Measurements from ENCODE around the gene ZBED1.
"Not testable (repeated sequence)": the region's sequence is repeated elsewhere in the genome, so short reads cannot be mapped to it uniquely, and the experiment has no call there.

The ZBED1 gene

DNA sequence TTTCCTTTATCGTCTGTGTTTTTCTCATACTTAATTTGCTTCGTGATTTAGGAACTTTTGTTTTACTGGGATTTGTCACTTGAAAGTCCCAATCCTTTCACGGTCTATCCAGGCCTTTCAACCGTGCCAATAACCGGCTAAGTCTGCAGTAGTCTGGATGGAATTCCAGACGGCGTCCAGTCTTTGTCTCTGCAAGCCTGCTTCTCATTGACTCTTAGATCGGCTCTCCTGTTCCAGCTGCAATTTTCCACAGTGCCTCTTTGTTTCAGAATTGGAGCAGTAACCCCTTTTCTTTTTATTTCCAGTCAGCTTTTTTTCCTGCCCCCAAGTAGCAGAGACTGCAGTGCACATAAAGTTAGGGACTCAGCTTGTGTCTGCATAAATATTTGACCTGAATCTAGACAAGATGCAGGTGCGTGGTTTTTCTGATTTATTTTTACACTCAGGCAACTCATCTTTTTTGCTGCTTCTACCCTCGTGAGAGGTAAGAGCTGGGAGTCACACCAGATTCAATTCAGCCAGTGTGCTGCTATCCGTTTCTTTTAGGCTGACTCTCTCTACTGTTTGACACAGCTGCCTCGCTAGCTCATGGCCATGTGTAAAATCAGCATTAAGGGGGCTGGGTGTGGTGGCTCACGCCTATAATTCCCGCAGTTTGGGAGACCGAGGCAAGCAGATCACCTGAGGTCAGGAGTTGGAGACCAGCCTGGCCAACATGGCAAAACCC is 37.4 kb upstream of the ZBED1 start:
- Histone ChIP-seq H3K36me3 (ENCODE audit: control insufficient read depth in 1 of 2, insufficient read depth in 2 of 2, low read length in 2 of 2) (no peaks in the 10 kb centered on the region), H3K27me3 (ENCODE audit: control insufficient read depth in 1 of 2, insufficient read depth in 2 of 2, low read length in 2 of 2) (no peaks in the 10 kb centered on the region), H3K4me1 (ENCODE audit: control insufficient read depth in 1 of 2, insufficient read depth in 2 of 2, low read length in 2 of 2) (no peaks in the 10 kb centered on the region), H3K9me3 (ENCODE audit: control insufficient read depth in 1 of 2, low read length in 2 of 2) (no peaks in the 10 kb centered on the region), H3K4me3 (ENCODE audit: low read depth in 1 of 2, low read length in 2 of 2) (no peak overlapping the region), H3K27ac (ENCODE audit: low read depth, low read length) (no peak overlapping the region), H3K9ac (ENCODE audit: low read depth in 1 of 2, low read length in 2 of 2) (no peak overlapping the region)

DNA sequence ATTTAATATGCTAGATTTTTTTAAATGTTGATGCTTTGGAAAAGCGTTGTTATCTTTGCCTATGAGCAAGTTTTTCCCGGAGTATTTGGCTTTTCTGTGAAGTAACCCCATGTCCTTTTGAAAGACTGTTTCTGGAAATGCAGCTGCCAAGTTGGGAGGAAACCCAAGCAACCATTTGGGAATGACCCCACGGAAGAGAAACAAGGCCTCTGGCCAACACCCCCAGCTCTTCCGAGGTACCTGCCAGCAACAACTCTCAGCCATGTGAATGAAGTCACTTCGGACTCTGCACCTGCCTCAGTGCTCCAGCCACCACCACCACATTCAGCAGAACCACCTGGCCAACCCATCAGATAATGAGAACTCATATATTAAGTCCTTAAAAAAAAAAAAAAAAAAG is 36.2 kb upstream of the ZBED1 start:
- H3K9ac ChIP-seq (ENCODE audit: low read depth in 1 of 2, low read length in 2 of 2): no peak overlapping the region

DNA sequence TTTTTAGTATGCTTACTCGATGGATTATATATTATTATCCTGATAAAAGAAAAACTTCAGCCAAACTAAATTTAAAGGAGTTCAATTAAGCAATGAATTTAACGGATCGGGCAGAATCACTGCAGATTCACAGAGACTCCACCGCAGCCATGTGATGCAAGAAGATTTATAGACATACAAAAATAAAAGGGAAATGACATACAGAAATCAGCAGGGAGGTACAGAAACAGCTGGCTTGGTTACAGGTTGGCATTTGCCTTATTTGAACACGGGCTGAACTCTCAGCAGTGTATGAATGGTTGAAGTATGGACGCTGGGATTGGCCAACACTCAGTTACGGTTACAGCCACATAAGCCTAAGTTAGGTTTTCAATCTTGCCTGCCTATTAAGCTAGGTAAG is 35.4 kb upstream of the ZBED1 start:
- no peaks in the 10 kb centered on the region for H3K36me3 ChIP-seq (ENCODE audit: control insufficient read depth in 1 of 2, insufficient read depth in 2 of 2, low read length in 2 of 2)
- H3K4me3 ChIP-seq (ENCODE audit: low read depth in 1 of 2, low read length in 2 of 2): no peak overlapping the region
- H3K9ac ChIP-seq (ENCODE audit: low read depth in 1 of 2, low read length in 2 of 2): no peak overlapping the region
- no peaks in the 10 kb centered on the region for H3K4me1 ChIP-seq (ENCODE audit: control insufficient read depth in 1 of 2, insufficient read depth in 2 of 2, low read length in 2 of 2)
- no peaks in the 10 kb centered on the region for H3K27me3 ChIP-seq (ENCODE audit: control insufficient read depth in 1 of 2, insufficient read depth in 2 of 2, low read length in 2 of 2)
- no peak overlapping the region for H3K27ac ChIP-seq (ENCODE audit: low read depth, low read length)
- no peaks in the 10 kb centered on the region for H3K9me3 ChIP-seq (ENCODE audit: control insufficient read depth in 1 of 2, low read length in 2 of 2)

More for the DNA sequence above, 36.2 kb upstream of the ZBED1 start:
- Histone ChIP-seq H3K9me3 (ENCODE audit: control insufficient read depth in 1 of 2, low read length in 2 of 2) (no peaks in the 10 kb centered on the region), H3K36me3 (ENCODE audit: control insufficient read depth in 1 of 2, insufficient read depth in 2 of 2, low read length in 2 of 2) (no peaks in the 10 kb centered on the region), H3K27me3 (ENCODE audit: control insufficient read depth in 1 of 2, insufficient read depth in 2 of 2, low read length in 2 of 2) (no peaks in the 10 kb centered on the region), H3K4me1 (ENCODE audit: control insufficient read depth in 1 of 2, insufficient read depth in 2 of 2, low read length in 2 of 2) (no peaks in the 10 kb centered on the region), H3K4me3 (ENCODE audit: low read depth in 1 of 2, low read length in 2 of 2) (no peak overlapping the region), H3K27ac (ENCODE audit: low read depth, low read length) (no peak overlapping the region)

DNA sequence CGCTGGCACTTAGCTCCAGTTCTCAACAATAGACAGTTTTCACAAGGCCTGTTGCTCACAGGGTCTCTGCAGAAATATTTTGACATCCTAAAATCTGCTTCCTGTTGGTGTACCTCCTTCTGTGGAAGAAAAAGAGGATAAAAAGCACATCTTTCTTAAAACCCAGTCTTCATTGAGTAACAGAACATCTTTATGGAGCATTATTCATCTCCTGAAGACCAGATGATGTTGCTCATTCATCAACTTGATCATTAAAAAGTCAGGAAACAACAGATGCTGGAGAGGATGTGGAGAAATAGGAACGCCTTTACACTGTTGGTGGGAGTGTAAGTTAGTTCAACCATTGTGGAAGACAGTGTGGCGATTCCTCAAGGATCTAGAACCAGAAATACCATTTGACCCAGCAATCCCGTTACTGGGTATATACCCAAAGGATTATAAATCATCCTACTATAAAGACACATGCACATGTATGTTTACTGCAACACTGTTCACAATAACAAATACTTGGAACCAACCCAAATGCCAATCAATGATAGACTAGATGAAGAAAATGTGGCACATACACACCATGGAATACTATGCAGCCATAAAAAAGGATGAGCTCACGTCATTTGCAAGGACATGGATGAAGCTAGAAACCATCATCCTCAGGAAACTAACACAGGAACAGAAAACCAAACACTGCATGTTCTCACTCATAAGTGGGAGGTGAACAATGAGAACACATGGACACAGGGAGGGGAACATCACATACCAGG is 33.7 kb upstream of the ZBED1 start:
- not testable (repeated sequence) for H3K4me1 ChIP-seq (ENCODE audit: control insufficient read depth in 1 of 2, insufficient read depth in 2 of 2, low read length in 2 of 2); H3K27ac ChIP-seq (ENCODE audit: low read depth, low read length); H3K36me3 ChIP-seq (ENCODE audit: control insufficient read depth in 1 of 2, insufficient read depth in 2 of 2, low read length in 2 of 2); H3K9me3 ChIP-seq (ENCODE audit: control insufficient read depth in 1 of 2, low read length in 2 of 2); H3K9ac ChIP-seq (ENCODE audit: low read depth in 1 of 2, low read length in 2 of 2); H3K27me3 ChIP-seq (ENCODE audit: control insufficient read depth in 1 of 2, insufficient read depth in 2 of 2, low read length in 2 of 2); H3K4me3 ChIP-seq (ENCODE audit: low read depth in 1 of 2, low read length in 2 of 2)

DNA sequence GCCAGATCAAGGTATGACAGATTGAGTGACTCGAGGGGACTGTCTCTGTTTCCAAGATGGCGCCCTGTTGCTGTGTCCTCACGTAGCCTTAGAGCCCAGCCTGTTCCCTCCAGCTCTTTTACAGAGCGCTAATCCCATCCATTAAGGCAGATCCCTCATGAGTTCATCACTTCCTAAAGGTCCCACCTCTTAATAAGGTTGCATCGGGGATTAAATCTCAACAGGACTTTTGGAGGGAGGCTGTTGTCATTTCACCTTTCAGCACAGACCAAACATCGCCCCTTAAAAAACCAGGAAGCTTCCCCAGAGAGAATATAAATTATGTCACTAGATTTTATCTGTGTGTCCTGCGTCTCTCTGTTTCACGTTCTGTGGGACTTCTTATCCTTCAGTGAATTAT is 32.6 kb upstream of the ZBED1 start:
- Histone ChIP-seq H3K36me3 (ENCODE audit: control insufficient read depth in 1 of 2, insufficient read depth in 2 of 2, low read length in 2 of 2) (no peaks in the 10 kb centered on the region), H3K9ac (ENCODE audit: low read depth in 1 of 2, low read length in 2 of 2) (no peak overlapping the region), H3K9me3 (ENCODE audit: control insufficient read depth in 1 of 2, low read length in 2 of 2) (no peaks in the 10 kb centered on the region), H3K27ac (ENCODE audit: low read depth, low read length) (no peak overlapping the region), H3K4me1 (ENCODE audit: control insufficient read depth in 1 of 2, insufficient read depth in 2 of 2, low read length in 2 of 2) (no peaks in the 10 kb centered on the region), H3K27me3 (ENCODE audit: control insufficient read depth in 1 of 2, insufficient read depth in 2 of 2, low read length in 2 of 2) (no peaks in the 10 kb centered on the region), H3K4me3 (ENCODE audit: low read depth in 1 of 2, low read length in 2 of 2) (no peak overlapping the region)

DNA sequence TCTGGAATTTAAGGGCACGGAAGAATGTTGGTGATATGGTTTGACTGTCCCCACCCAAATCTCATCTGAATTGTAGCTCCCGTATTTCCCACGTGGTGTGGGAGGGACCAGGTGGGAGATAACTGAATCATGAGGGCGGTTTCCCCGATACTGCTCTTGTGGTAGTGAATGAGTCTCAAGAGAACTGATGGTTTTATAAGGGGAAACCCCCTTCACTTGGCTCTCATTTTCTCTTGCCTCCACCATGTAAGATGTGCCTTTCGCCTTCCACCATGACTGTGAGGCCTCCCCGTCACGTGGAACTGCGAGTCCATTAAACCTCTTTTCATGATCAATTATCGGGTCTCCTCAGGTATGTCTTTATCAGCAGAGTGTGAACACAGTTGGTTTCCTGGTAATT is 25.6 kb upstream of the ZBED1 start:
- H3K4me3 ChIP-seq (ENCODE audit: low read depth in 1 of 2, low read length in 2 of 2): no peak overlapping the region
- H3K27me3 ChIP-seq (ENCODE audit: control insufficient read depth in 1 of 2, insufficient read depth in 2 of 2, low read length in 2 of 2): no peaks in the 10 kb centered on the region
- no peaks in the 10 kb centered on the region for H3K9me3 ChIP-seq (ENCODE audit: control insufficient read depth in 1 of 2, low read length in 2 of 2)
- H3K36me3 ChIP-seq (ENCODE audit: control insufficient read depth in 1 of 2, insufficient read depth in 2 of 2, low read length in 2 of 2): no peaks in the 10 kb centered on the region
- no peak overlapping the region for H3K27ac ChIP-seq (ENCODE audit: low read depth, low read length)
- no peak overlapping the region for H3K9ac ChIP-seq (ENCODE audit: low read depth in 1 of 2, low read length in 2 of 2)
- H3K4me1 ChIP-seq (ENCODE audit: control insufficient read depth in 1 of 2, insufficient read depth in 2 of 2, low read length in 2 of 2): no peaks in the 10 kb centered on the region

DNA sequence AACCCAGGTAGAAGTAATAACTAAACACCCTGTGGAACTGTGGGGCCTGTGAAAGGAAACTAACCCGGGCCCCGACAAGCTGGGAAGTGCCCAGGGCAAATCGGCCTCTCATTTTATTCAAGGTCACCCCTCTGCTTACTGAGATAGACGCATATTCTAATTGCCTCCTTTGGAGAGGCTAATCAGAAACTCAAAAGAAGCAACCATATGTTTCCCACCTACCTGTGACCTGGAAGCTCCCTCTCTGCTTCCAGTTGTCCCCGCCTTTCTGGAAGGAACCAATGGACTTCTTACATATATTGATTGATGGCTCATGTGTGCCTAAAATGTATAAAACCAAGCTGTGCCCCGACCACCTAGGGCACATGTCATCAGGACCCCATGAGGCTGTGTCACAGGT is 23.1 kb upstream of the ZBED1 start:
- Histone ChIP-seq H3K36me3 (ENCODE audit: control insufficient read depth in 1 of 2, insufficient read depth in 2 of 2, low read length in 2 of 2) (no peaks in the 10 kb centered on the region), H3K9ac (ENCODE audit: low read depth in 1 of 2, low read length in 2 of 2) (no peak overlapping the region), H3K27ac (ENCODE audit: low read depth, low read length) (no peak overlapping the region), H3K4me1 (ENCODE audit: control insufficient read depth in 1 of 2, insufficient read depth in 2 of 2, low read length in 2 of 2) (no peaks in the 10 kb centered on the region), H3K4me3 (ENCODE audit: low read depth in 1 of 2, low read length in 2 of 2) (no peak overlapping the region), H3K27me3 (ENCODE audit: control insufficient read depth in 1 of 2, insufficient read depth in 2 of 2, low read length in 2 of 2) (no peaks in the 10 kb centered on the region), H3K9me3 (ENCODE audit: control insufficient read depth in 1 of 2, low read length in 2 of 2) (no peaks in the 10 kb centered on the region)

DNA sequence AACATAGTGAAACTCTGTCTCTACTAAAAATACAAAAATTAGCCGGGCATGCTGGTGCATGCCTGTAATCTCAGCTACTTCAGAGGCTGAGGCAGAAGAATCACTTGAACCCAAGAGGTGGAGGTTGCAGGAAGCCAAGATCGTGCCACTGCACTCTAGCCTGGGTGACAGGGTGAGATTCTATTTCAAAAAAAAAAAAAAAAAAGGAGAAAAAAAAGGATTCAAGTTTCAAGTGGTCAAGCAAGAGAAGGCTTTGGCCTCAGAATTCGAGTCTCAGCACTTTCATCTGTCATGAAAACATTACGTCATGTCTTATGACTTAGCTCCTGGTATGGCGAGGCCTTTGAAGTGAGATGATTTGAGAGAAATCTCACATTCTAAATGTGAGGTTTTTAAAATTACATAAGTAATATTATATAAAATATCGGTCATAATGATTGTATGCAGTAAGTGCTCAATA is 21.2 kb upstream of the ZBED1 start:
- Histone ChIP-seq H3K9me3 (ENCODE audit: control insufficient read depth in 1 of 2, low read length in 2 of 2) (no peaks in the 10 kb centered on the region), H3K27ac (ENCODE audit: low read depth, low read length) (no peak overlapping the region), H3K36me3 (ENCODE audit: control insufficient read depth in 1 of 2, insufficient read depth in 2 of 2, low read length in 2 of 2) (no peaks in the 10 kb centered on the region), H3K4me1 (ENCODE audit: control insufficient read depth in 1 of 2, insufficient read depth in 2 of 2, low read length in 2 of 2) (no peaks in the 10 kb centered on the region), H3K9ac (ENCODE audit: low read depth in 1 of 2, low read length in 2 of 2) (no peak overlapping the region), H3K27me3 (ENCODE audit: control insufficient read depth in 1 of 2, insufficient read depth in 2 of 2, low read length in 2 of 2) (no peaks in the 10 kb centered on the region), H3K4me3 (ENCODE audit: low read depth in 1 of 2, low read length in 2 of 2) (no peak overlapping the region)

DNA sequence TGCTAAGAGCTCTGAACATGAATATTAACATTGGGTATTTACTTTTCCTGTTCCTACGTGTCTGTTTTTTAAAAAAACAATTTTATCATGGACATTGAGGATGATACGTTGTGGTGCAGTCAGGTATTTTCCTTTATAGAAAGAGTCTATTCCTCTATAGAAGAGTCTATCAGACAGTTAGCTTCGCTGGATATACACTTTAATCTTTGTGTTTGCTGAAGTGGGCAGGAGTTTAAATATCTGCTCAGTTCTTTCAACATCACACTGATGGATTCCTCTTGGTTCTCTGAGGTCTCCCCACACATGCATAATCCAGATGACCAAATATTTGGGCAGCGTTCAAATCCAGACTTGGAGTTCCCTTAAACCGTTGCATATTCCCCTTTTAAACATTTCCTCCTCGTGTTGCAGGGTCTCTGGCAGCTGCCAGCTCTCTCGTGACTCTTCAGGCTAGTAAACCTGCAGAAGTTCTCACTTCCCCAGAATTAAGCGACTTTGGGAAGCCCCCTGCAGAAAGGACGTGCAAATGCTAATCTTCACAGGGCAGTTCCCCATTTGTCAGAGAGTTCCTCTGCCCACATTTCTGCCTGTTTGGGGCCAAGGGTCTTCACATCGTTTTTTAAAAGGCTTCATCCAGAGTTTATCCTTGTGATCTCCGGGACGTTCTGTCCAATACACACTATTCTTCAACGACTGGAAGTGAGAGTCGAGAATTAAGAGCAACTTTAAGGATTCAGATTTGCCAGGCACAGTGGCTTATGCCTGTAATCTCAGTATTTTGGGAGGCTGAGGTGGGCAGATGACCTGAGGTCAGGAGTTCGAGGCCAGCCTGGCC is 20.5 kb upstream of the ZBED1 start:
- H3K4me3 ChIP-seq (ENCODE audit: low read depth in 1 of 2, low read length in 2 of 2): no peak overlapping the region
- H3K27me3 ChIP-seq (ENCODE audit: control insufficient read depth in 1 of 2, insufficient read depth in 2 of 2, low read length in 2 of 2): no peaks in the 10 kb centered on the region
- no peaks in the 10 kb centered on the region for H3K9me3 ChIP-seq (ENCODE audit: control insufficient read depth in 1 of 2, low read length in 2 of 2)
- H3K4me1 ChIP-seq (ENCODE audit: control insufficient read depth in 1 of 2, insufficient read depth in 2 of 2, low read length in 2 of 2): no peaks in the 10 kb centered on the region
- H3K27ac ChIP-seq (ENCODE audit: low read depth, low read length): no peak overlapping the region
- no peak overlapping the region for H3K9ac ChIP-seq (ENCODE audit: low read depth in 1 of 2, low read length in 2 of 2)
- no peaks in the 10 kb centered on the region for H3K36me3 ChIP-seq (ENCODE audit: control insufficient read depth in 1 of 2, insufficient read depth in 2 of 2, low read length in 2 of 2)

DNA sequence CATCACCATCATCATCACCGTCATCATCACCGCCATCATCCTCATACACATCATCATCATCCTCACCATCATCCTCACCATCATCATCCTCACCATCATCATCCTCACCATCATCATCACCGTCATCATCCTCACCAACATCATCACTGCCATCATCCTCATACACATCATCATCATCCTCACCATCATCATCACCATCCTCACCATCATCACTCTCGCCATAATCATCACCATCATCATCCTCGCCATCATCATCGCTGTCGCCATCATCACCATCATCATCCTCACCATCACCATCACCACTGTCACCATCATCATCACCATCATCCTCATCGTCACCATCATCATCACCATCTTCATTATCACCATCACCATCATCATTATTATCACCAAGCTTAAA is 19.8 kb upstream of the ZBED1 start:
- no peaks in the 10 kb centered on the region for H3K9me3 ChIP-seq (ENCODE audit: control insufficient read depth in 1 of 2, low read length in 2 of 2)
- H3K4me1 ChIP-seq (ENCODE audit: control insufficient read depth in 1 of 2, insufficient read depth in 2 of 2, low read length in 2 of 2): no peaks in the 10 kb centered on the region
- H3K27ac ChIP-seq (ENCODE audit: low read depth, low read length): no peak overlapping the region
- no peak overlapping the region for H3K4me3 ChIP-seq (ENCODE audit: low read depth in 1 of 2, low read length in 2 of 2)
- no peak overlapping the region for H3K9ac ChIP-seq (ENCODE audit: low read depth in 1 of 2, low read length in 2 of 2)
- H3K27me3 ChIP-seq (ENCODE audit: control insufficient read depth in 1 of 2, insufficient read depth in 2 of 2, low read length in 2 of 2): no peaks in the 10 kb centered on the region
- no peaks in the 10 kb centered on the region for H3K36me3 ChIP-seq (ENCODE audit: control insufficient read depth in 1 of 2, insufficient read depth in 2 of 2, low read length in 2 of 2)
